Right kidney (tissue), 1 donor: ENCODE measurements around the gene DDX18.

Experiments used
- DNase-seq: peaks from one replicate; pipeline ENCODE4 v3.0.0-alpha.2; 2016

Gene DDX18

GRCh38 chr2:117832905-117833613, 18.6 kb downstream of the DDX18 start:
- no peak for DNase-seq

GRCh38 chr2:117833911-117834310, 19.4 kb downstream of the DDX18 start:
- no peak for DNase-seq

- no peak for DNase-seq
Measured at GRCh38 chr2:117834992-117835391, 20.5 kb downstream of the DDX18 start.

- peak; percentile 78 for DNase-seq
Measured at GRCh38 chr2:117835990-117836760, 21.7 kb downstream of the DDX18 start.

- no peak for DNase-seq
Measured at GRCh38 chr2:117845304-117845703, 30.8 kb downstream of the DDX18 start.

GRCh38 chr2:117850015-117850414, 35.5 kb downstream of the DDX18 start:
- DNase-seq = no peak

- DNase-seq = no peak
Measured at GRCh38 chr2:117850461-117850860, 36.0 kb downstream of the DDX18 start.

GRCh38 chr2:117851969-117852368, 37.5 kb downstream of the DDX18 start:
- DNase-seq = no peak

- no peak for DNase-seq
Measured at GRCh38 chr2:117853316-117853715, 38.8 kb downstream of the DDX18 start.

GRCh38 chr2:117853873-117854272, 39.4 kb downstream of the DDX18 start:
- DNase-seq = no peak

GRCh38 chr2:117854610-117855009, 40.1 kb downstream of the DDX18 start:
- DNase-seq = no peak

GRCh38 chr2:117855886-117856285, 41.4 kb downstream of the DDX18 start:
- DNase-seq = no peak

- DNase-seq = no peak
Measured at GRCh38 chr2:117856415-117857210, 42.1 kb downstream of the DDX18 start.

- DNase-seq = no peak
Measured at GRCh38 chr2:117858336-117858735, 43.8 kb downstream of the DDX18 start.

- no peak for DNase-seq
Measured at GRCh38 chr2:117858892-117859531, 44.5 kb downstream of the DDX18 start.

GRCh38 chr2:117859532-117859911, 45.0 kb downstream of the DDX18 start:
- DNase-seq = no peak

- DNase-seq = no peak
Measured at GRCh38 chr2:117859924-117860647, 45.6 kb downstream of the DDX18 start.

- DNase-seq = no peak
Measured at GRCh38 chr2:117862459-117862858, 48.0 kb downstream of the DDX18 start.

GRCh38 chr2:117875786-117876185, 61.3 kb downstream of the DDX18 start:
- DNase-seq = no peak

GRCh38 chr2:117879003-117879402, 64.5 kb downstream of the DDX18 start:
- DNase-seq = no peak
